BJ (cell line): ENCODE measurements around the gene MAMLD1. TPM values are rescaled to one million over a fixed set of nuclear protein-coding genes. Genes with fewer than 3 reads are reported as not detected.
"Not testable (repeated sequence)": the region's sequence is repeated elsewhere in the genome, so short reads cannot be mapped to it uniquely, and the experiment has no call there.

ENCODE experiments used
- CTCF ChIA-PET: fragments of 350-600 bp; formaldehyde crosslinking; extraction: SDS; loops from one replicate; lab custom pipeline; 2021; ENCODE audit warnings: antibody characterized with exemption, inconsistent platforms; lab: Yijun Ruan, JAX
- POLR2A ChIA-PET: fragments of 300-600 bp; sonication (Branson Sonifier 250); formaldehyde crosslinking; extraction: SDS; loops from one replicate; lab custom pipeline; 2021; ENCODE audit warnings: antibody characterized with exemption; lab: Charles Lee
- DNase-seq: peaks from one replicate; pipeline ENCODE4 v3.0.0-alpha.2; 2011; ENCODE audit warnings: low read depth
- H3K27me3 ChIP-seq: 2 replicates; pipeline ENCODE4 v1.6.0; 2011; ENCODE audit warnings: low read length; ENCODE audit not compliant: control insufficient read depth, insufficient read depth
- H3K36me3 ChIP-seq: 2 replicates; pipeline ENCODE4 v1.5.1; 2011; ENCODE audit warnings: low read length; ENCODE audit not compliant: control insufficient read depth, insufficient read depth
- H3K4me3 ChIP-seq: 2 replicates; pipeline ENCODE4 v1.5.1; 2011; ENCODE audit warnings: low read depth, mild to moderate bottlenecking, control low read depth, low read length
- CTCF ChIP-seq: IDR thresholded peaks from 2 replicates; pipeline ENCODE4 v1.5.1; 2011; ENCODE audit warnings: low read depth, mild to moderate bottlenecking, control low read depth, inconsistent platforms, low read length, moderate library complexity; ENCODE audit not compliant: insufficient read depth
- polyA plus RNA-seq: library from polyadenylated mRNA; depleted of rRNA; stranded (reverse); fragments of >200 nt; gene quantifications from 2 replicates; pipeline ENCODE4 v1.2.3, GENCODE V29; 2011

MAMLD1 gene
- polyA plus RNA-seq, 1 experiment, result 3.9 TPM

GRCh38 chrX:150337536-150337935 is 25.6 kb upstream of the MAMLD1 start:
- no peak for TF ChIP-seq CTCF
- no peaks in the 10 kb centered on the region for H3K27me3 ChIP-seq
- no peak overlapping the region for H3K4me3 ChIP-seq
- ChIA-PET POLR2A (no interaction called here), CTCF (no interaction called here)
- no peak for DNase-seq
- no peaks in the 10 kb centered on the region for H3K36me3 ChIP-seq

GRCh38 chrX:150338615-150339014 is 24.5 kb upstream of the MAMLD1 start:
- TF ChIP-seq CTCF, result no peak
- Histone ChIP-seq H3K4me3 (no peak overlapping the region), H3K36me3 (no peaks in the 10 kb centered on the region), H3K27me3 (no peaks in the 10 kb centered on the region)
- ChIA-PET POLR2A (no interaction called here), CTCF (no interaction called here)
- no peak for DNase-seq

- CTCF ChIA-PET, result no interaction called here
Observed at GRCh38 chrX:150339736-150340135, 23.4 kb upstream of the MAMLD1 start.

GRCh38 chrX:150340326-150340725 is 22.8 kb upstream of the MAMLD1 start:
- H3K4me3 ChIP-seq, POLR2A ChIA-PET, CTCF ChIA-PET, H3K36me3 ChIP-seq, H3K27me3 ChIP-seq, DNase-seq: not testable (repeated sequence)

More at GRCh38 chrX:150339736-150340135, 23.4 kb upstream of the MAMLD1 start:
- Histone ChIP-seq H3K27me3 (no peaks in the 10 kb centered on the region), H3K36me3 (no peaks in the 10 kb centered on the region), H3K4me3 (no peak overlapping the region)
- no peak for TF ChIP-seq CTCF
- POLR2A ChIA-PET, result no interaction called here
- no peak for DNase-seq

- DNase-seq, result no peak
- ChIA-PET POLR2A (no interaction called here), CTCF (no interaction called here)
- TF ChIP-seq CTCF, result no peak
- no peaks in the 10 kb centered on the region for H3K27me3 ChIP-seq
- no peak overlapping the region for H3K4me3 ChIP-seq
- no peaks in the 10 kb centered on the region for H3K36me3 ChIP-seq
Observed at GRCh38 chrX:150347471-150347870, 15.6 kb upstream of the MAMLD1 start.

- TF ChIP-seq CTCF, result no peak
- H3K4me3 ChIP-seq, result no peak overlapping the region
- ChIA-PET CTCF (no interaction called here), POLR2A (no interaction called here)
- DNase-seq, result no peak
- H3K27me3 ChIP-seq, result no peaks in the 10 kb centered on the region
- H3K36me3 ChIP-seq, result no peaks in the 10 kb centered on the region
Observed at GRCh38 chrX:150348365-150348764, 14.8 kb upstream of the MAMLD1 start.
